Large intestine (tissue), 3 donors: ENCODE results near the gene CD177. TPM values are rescaled to one million over a fixed set of nuclear protein-coding genes. Genes with fewer than 3 reads are reported as not detected.
"Not testable (repeated sequence)": the region's sequence is repeated elsewhere in the genome, so short reads cannot be mapped to it uniquely, and the experiment has no call there.

Source experiments
- DNase-seq, 2 donors: peaks; one replicate each; pipeline versions ENCODE4 v3.0.0 to v3.0.0-alpha.2; 2013
- H3K27ac ChIP-seq: one replicate; pipeline ENCODE4 v1.5.1; 2013; ENCODE audit warnings: low read length
- H3K27me3 ChIP-seq: 2 replicates; pipeline ENCODE4 v1.6.1; 2013; ENCODE audit warnings: low read length; ENCODE audit not compliant: control insufficient read depth, insufficient read depth
- H3K36me3 ChIP-seq: 2 replicates; pipeline ENCODE4 v1.6.1; 2013; ENCODE audit warnings: low read length; ENCODE audit not compliant: control insufficient read depth, insufficient read depth
- H3K4me1 ChIP-seq: one replicate; pipeline ENCODE4 v1.6.1; 2013; ENCODE audit warnings: low read length; ENCODE audit not compliant: control insufficient read depth, insufficient read depth
- H3K4me3 ChIP-seq: one replicate; pipeline ENCODE4 v1.5.1; 2013; ENCODE audit warnings: low read length
- H3K9me3 ChIP-seq: one replicate; pipeline ENCODE4 v1.6.1; 2013; ENCODE audit warnings: mild to moderate bottlenecking, low read depth, low read length, moderate library complexity; ENCODE audit not compliant: control insufficient read depth
- WGBS: methylation state at CpG from one replicate; pipeline ENCODE4 v1.1.5; 2013; ENCODE audit warnings: low lambda C conversion rate; ENCODE audit not compliant: insufficient coverage; 5-methylcytosine and 5-hydroxymethylcytosine counted together
- polyA plus RNA-seq: library from polyadenylated mRNA; unstranded; fragments of 120-200 nt; gene quantifications from one replicate; pipeline ENCODE4 v1.2.1, GENCODE V29; 2013

Gene CD177
- polyA plus RNA-seq, 1 donor, result 0.43 TPM

GRCh38 chr19:43377624-43378023 lies 24.1 kb downstream of the CD177 start:
- H3K4me3 ChIP-seq, H3K4me1 ChIP-seq, DNase-seq, H3K27ac ChIP-seq, H3K9me3 ChIP-seq, H3K36me3 ChIP-seq, H3K27me3 ChIP-seq: not testable (repeated sequence)
- no CpG with 5 or more reads among the region's 3 CpGs for WGBS

- Histone ChIP-seq H3K27ac (no peak overlapping the region), H3K36me3 (no peaks in the 10 kb centered on the region), H3K4me3 (no peak overlapping the region), H3K27me3 (peaks cover 10% of the 10 kb centered on the region), H3K4me1 (no peaks in the 10 kb centered on the region), H3K9me3 (no peaks in the 10 kb centered on the region)
- no peak for DNase-seq
- no CpG with 5 or more reads among the region's 14 CpGs for WGBS
These were observed 26.5 kb downstream of the CD177 start for GRCh38 chr19:43380008-43380407.

DNA sequence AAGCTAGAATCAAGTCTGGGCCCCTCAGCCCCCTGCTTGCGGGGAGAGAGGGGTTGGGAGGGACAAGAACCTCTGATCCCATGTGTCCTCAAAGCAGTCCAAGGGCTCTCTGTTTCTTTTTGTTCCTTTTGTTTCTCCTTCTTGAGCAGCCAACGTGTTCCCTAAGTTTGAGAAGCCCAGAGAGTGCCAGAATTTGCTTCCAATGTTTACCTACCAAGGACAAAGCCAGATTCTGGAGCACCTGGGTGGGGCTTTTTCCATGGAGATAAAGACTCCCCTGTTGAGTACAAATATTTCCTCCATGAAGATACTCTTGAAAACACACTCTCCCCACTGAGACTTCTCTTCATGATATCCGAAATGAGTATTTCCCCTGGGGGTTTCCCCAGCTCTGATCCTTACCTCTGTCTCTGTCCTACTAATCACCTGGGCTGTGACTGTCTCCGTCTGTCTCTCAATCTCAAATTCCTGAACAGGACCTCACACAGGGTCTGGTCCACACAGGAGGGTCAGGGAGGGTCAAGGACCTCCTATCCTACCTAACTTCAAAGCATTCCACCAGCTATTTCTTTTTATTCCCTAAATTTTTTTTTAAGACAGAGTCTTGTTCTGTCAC lies 27.4 kb downstream of the CD177 start:
- H3K4me3 ChIP-seq, result no peak overlapping the region
- WGBS, result no CpG with 5 or more reads among the region's 4 CpGs
- no peaks in the 10 kb centered on the region for H3K36me3 ChIP-seq
- no peak for DNase-seq
- H3K4me1 ChIP-seq, result no peaks in the 10 kb centered on the region
- H3K27ac ChIP-seq, result no peak overlapping the region
- no peaks in the 10 kb centered on the region for H3K9me3 ChIP-seq
- H3K27me3 ChIP-seq, result peaks cover 10% of the 10 kb centered on the region

GRCh38 chr19:43382586-43383216 lies 29.2 kb downstream of the CD177 start:
- not testable (repeated sequence) for H3K4me1 ChIP-seq, H3K4me3 ChIP-seq, H3K36me3 ChIP-seq, H3K27me3 ChIP-seq, DNase-seq, H3K27ac ChIP-seq, H3K9me3 ChIP-seq
- WGBS, result no CpG with 5 or more reads among the region's 12 CpGs

DNA sequence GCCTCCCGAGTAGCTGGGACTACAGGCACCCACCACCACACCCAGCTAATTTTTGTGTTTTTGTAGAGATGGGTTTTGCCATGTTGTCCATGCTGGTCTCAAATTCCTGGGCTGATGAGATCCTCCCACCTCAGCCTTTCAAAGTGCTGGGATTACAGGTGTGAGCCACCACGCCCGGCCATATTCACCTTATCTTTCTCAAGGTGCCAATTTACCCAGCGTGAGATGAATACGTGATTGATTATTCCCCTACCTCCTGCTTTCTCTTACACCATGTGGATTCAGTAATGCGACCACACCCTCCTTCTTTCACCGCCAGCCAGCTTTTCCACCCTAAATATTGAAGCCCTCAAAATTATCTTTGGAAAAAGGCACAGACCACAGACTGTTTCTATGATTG lies 29.8 kb downstream of the CD177 start:
- H3K27me3 ChIP-seq, H3K36me3 ChIP-seq, H3K4me3 ChIP-seq, DNase-seq, H3K9me3 ChIP-seq, H3K27ac ChIP-seq, H3K4me1 ChIP-seq: not testable (repeated sequence)
- no CpG with 5 or more reads among the region's 7 CpGs for WGBS

- WGBS, result no CpG with 5 or more reads among the region's 3 CpGs
- not testable (repeated sequence) for H3K9me3 ChIP-seq, H3K4me3 ChIP-seq, H3K36me3 ChIP-seq, H3K27me3 ChIP-seq, H3K4me1 ChIP-seq, H3K27ac ChIP-seq, DNase-seq
These were observed 30.3 kb downstream of the CD177 start for GRCh38 chr19:43383759-43384158.

- H3K4me3 ChIP-seq, H3K27me3 ChIP-seq, DNase-seq, H3K4me1 ChIP-seq, H3K9me3 ChIP-seq, H3K36me3 ChIP-seq, H3K27ac ChIP-seq: not testable (repeated sequence)
- 95% methylated on average over 4 of the region's 11 CpGs for WGBS
These were observed 37.5 kb downstream of the CD177 start for GRCh38 chr19:43390903-43391551.

DNA sequence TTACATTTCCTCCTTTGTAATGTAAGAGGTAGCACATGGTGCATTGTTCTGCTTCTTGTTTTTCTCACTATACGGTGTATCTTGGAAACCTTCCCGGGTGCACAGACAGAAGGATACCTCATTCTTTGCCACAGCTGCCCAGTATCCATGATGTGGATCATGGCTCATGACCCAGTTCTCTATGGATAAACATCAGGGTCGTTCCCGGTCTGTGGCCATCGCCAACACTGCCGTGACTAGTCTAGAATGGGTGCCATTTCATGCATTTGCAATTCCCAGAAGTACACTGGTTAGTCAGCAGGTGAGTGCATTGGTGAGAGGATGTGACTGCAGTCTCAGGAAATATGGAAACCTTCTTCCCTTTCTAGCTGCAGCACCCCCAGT lies 38.1 kb downstream of the CD177 start:
- H3K27ac ChIP-seq, H3K4me1 ChIP-seq, DNase-seq, H3K36me3 ChIP-seq, H3K9me3 ChIP-seq, H3K4me3 ChIP-seq, H3K27me3 ChIP-seq: not testable (repeated sequence)
- WGBS, result 100% methylated on average over 2 of the region's 6 CpGs

GRCh38 chr19:43393501-43393900 lies 40.0 kb downstream of the CD177 start:
- not testable (repeated sequence) for H3K9me3 ChIP-seq, H3K4me3 ChIP-seq, DNase-seq, H3K27ac ChIP-seq, H3K36me3 ChIP-seq, H3K4me1 ChIP-seq, H3K27me3 ChIP-seq
- no CpG with 5 or more reads among the region's 3 CpGs for WGBS

DNA sequence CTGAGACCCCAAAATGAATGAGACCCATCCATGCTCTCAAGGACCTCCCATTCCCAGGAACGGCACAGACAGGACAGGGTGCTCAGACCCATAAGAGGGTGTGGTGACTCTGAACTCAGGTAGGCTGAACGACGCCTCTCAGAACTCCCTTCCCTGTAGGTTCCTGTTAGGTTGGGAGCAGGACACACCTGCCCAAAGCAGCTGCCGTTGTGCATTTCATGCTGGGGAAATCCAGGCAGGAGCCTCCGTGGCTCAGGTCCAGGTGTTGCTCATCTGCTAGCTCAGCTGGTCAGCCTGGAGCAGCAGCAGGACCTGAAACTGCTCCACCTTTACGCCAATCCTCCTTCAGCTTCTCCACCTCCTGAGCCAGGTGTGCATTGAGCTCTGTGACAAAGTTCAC lies 42.1 kb downstream of the CD177 start:
- H3K27ac ChIP-seq, result no peak overlapping the region
- no CpG with 5 or more reads among the region's 6 CpGs for WGBS
- H3K4me1 ChIP-seq, result no peaks in the 10 kb centered on the region
- H3K36me3 ChIP-seq, result no peaks in the 10 kb centered on the region
- no peak overlapping the region for H3K4me3 ChIP-seq
- no peaks in the 10 kb centered on the region for H3K27me3 ChIP-seq
- H3K9me3 ChIP-seq, result no peaks in the 10 kb centered on the region
- DNase-seq, result no peak

GRCh38 chr19:43406297-43406696 lies 52.8 kb downstream of the CD177 start:
- H3K4me3 ChIP-seq, result no peak overlapping the region
- H3K9me3 ChIP-seq, result peaks cover 5% of the 10 kb centered on the region
- no peak for DNase-seq
- H3K36me3 ChIP-seq, result no peaks in the 10 kb centered on the region
- H3K27ac ChIP-seq, result no peak overlapping the region
- WGBS, result no CpG with 5 or more reads among the region's 24 CpGs
- no peaks in the 10 kb centered on the region for H3K4me1 ChIP-seq
- H3K27me3 ChIP-seq, result no peaks in the 10 kb centered on the region
